Activated naive CD4-positive, alpha-beta T cell treated with anti-CD3 and anti-CD28 coated beads, Interleukin-2, amount 50 U/mL, for 72 hours (primary cell): ENCODE data around the gene PTTG1IP. TPM values are rescaled to one million over a fixed set of nuclear protein-coding genes. Genes with fewer than 3 reads are reported as not detected.
A peak's percentile ranks its signal among the peaks of the same experiment; 100 is the strongest.
"Not testable (repeated sequence)": the region's sequence is repeated elsewhere in the genome, so short reads cannot be mapped to it uniquely, and the experiment has no call there.

Experiments
- ATAC-seq, 2 donors: fragments of 150-1000 bp; cut with Tn5 transposase; 2 replicates each; pipeline ENCODE4 v1.10.0; 2021; ENCODE audit warnings: mild to moderate bottlenecking in 2 of 2, moderate library complexity in 2 of 2
- DNase-seq, 2 donors: peaks; one replicate each; pipeline ENCODE4 v3.0.0; 2021 to 2022; ENCODE audit warnings: low spot score in 2 of 2
- H3K27ac Mint-ChIP-seq, 2 donors: one replicate each; pipeline ENCODE4 v1.8.0; 2022; ENCODE audit warnings: mild to moderate bottlenecking in 2 of 2, mixed read lengths in 2 of 2
- H3K36me3 Mint-ChIP-seq, 2 donors: one replicate each; pipeline ENCODE4 v1.8.0; 2022; ENCODE audit warnings: mixed read lengths in 2 of 2
- H3K9me3 Mint-ChIP-seq, 2 donors: one replicate each; pipeline ENCODE4 v1.8.0; 2022; ENCODE audit warnings: mixed read lengths in 2 of 2
- total RNA-seq, 2 donors: library from RNA; stranded (reverse); gene quantifications; one replicate each; pipeline ENCODE4 v1.2.3, GENCODE V29; 2022

Gene PTTG1IP
- 10 to 100 TPM; 61.7 to 99.8 TPM for total RNA-seq

DNA sequence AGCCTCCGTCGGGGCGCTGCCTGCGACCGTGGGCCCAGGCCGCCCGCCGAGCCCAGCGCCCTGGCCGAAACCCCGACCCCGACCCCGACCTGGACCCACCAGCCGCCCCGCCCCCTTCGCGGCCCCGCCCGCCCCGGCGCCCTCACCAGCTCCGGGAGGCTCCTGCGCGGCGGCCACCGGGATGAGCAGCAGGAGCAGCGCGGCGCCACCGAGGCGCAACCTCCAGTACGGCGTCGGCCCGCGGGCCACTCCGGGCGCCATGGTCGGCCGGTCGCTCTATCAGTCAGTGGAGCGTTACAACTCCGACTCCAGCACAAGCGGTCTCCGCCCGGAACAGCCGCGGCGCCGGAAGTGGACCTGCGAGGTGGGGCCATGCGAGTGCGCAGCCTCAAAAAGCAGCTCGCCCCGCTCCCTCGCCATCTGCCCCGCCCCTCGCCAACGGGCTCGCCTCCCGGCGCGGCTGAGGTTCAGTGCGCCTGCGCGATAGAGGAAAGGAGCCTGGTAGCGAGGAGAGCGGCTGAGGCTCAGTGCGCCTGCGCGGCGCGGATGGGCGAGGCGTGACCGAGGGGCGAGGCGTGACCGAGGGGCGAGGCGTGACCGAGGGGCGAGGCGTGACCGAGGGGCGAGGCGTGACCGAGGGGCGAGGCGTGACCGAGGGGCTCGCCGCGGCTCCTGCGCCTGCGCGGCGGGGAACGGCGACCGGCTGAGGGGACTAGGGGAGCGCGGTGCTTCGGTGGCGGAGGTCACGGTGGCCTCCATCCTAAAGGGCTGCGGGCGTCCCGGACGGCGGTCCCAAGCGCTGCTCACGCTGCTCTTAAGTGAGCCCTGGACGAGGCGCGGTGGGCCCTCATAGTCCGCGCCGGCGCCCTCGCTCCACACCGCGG is at the start of gene PTTG1IP:
TSS of gene PTTG1IP (minus strand) at position 335 of the 884 bp plus-strand sequence. CDS start at position 261, 74 bp downstream.
- ATAC-seq = peak; percentile 81 to 83
- no peaks in the 10 kb centered on the region for H3K9me3 Mint-ChIP-seq

GRCh38 chr21:44921928-44922327 is 48.4 kb upstream of the PTTG1IP start:
- ATAC-seq (no peak), DNase-seq (no peak)
- Mint-ChIP-seq H3K36me3 (peaks cover 22 to 31% of the 10 kb centered on the region in 2 donors), H3K27ac (peak overlapping the region in 1 of 2 donors; percentile 94), H3K9me3 (no peaks in the 10 kb centered on the region)

More for the DNA sequence above, at the start of gene PTTG1IP:
- DNase-seq = peak; percentile 100
- Mint-ChIP-seq H3K36me3 (peaks cover 6 to 9% of the 10 kb centered on the region in 2 donors), H3K27ac (peak within 1 kb of the TSS; percentile 87 to 97)

DNA sequence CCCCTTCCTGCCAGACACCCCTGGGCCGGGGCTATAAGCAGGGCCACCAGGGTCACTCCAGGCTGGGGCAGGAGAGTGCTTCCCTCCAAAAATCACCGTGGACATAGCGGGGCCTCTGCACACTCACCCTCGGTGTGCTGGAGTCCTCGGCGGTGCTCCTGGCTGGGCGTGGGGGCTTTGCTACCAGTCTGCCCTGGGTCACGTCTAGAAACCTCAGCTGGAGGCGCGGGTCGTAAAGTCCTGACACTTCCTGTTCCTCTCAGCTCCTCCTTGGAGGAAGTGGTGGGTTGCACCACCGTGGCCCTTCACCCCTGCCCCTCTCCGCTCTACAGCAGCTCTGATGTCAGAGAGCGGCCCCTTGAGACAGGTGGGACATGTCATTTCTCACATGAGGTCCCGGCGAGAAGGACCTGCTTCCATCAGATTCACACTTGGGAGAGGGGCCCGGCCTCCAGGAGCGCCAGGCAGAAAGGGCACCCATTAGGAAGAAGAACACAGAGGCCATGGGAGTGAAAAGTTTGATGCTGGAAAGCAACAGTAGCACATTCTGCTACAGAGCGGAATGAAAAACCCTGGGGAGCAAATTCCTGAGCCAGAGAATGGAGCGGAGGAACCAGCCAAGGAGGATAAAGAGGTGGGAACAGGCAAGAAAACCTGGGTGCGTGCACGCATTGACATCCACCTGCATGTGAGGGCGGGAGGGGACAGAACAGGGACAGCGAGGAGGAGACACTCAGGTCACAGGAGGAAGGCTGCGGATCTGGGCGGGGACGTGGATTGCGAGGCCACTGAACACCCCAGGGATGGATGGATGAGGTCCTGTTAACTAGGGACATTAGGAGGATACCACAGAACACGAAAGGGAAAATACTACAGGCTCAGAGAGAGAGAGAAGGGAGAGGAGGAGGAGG is 47.5 kb upstream of the PTTG1IP start, which contains the start of gene ITGB2:
TSS of gene ITGB2 (minus strand) at position 206 of the 911 bp plus-strand sequence. CDS start 10,117 bp downstream, outside the sequence.
- peaks cover 22 to 31% of the 10 kb centered on the region in 2 donors for H3K36me3 Mint-ChIP-seq
- H3K27ac Mint-ChIP-seq = peak within 1 kb of the TSS; percentile 93 to 94
- H3K9me3 Mint-ChIP-seq = no peaks in the 10 kb centered on the region
- DNase-seq = peak in 1 of 2 donors; percentile 57
- ATAC-seq = peak; percentile 75 to 82

DNA sequence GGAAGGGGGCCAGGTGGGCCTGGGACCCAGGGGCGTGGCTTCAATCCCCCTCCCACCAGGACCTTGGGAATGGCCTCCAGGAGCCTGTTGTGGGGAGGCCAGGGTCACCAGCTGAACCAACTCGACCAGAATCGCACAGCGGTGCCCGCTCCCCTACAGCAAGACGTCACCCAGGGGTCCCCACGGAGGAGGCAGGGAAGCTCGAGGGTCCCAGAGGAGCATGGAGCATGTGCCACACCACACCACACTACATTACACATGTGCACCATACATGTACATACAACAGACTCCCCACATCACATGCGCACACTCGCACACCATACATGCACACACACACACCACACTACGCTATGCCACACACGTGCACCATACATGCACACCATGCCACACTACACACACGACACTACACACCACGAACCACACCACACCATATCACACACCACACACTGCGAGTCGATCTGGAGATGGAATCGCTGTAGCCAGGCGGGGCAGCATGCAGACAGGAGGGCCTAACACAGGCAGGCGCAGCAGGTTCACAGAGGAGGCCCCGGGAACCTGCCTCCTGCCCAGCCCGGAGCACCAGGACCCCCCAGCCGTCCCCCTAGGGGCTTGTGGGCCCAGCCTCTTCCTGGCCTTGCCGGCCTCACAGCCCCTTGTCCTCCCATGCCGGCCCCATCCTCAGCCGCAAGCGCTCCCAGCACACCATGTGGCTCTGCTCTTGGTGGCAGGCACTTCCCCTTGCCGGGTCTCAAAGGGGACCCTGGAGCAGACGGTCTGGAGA is 46.6 kb upstream of the PTTG1IP start:
- ATAC-seq (peak; percentile 14 to 39), DNase-seq (no peak)
- peaks cover 22 to 31% of the 10 kb centered on the region in 2 donors for H3K36me3 Mint-ChIP-seq
- H3K27ac Mint-ChIP-seq = peak overlapping the region; percentile 33 to 94
- no peaks in the 10 kb centered on the region for H3K9me3 Mint-ChIP-seq

DNA sequence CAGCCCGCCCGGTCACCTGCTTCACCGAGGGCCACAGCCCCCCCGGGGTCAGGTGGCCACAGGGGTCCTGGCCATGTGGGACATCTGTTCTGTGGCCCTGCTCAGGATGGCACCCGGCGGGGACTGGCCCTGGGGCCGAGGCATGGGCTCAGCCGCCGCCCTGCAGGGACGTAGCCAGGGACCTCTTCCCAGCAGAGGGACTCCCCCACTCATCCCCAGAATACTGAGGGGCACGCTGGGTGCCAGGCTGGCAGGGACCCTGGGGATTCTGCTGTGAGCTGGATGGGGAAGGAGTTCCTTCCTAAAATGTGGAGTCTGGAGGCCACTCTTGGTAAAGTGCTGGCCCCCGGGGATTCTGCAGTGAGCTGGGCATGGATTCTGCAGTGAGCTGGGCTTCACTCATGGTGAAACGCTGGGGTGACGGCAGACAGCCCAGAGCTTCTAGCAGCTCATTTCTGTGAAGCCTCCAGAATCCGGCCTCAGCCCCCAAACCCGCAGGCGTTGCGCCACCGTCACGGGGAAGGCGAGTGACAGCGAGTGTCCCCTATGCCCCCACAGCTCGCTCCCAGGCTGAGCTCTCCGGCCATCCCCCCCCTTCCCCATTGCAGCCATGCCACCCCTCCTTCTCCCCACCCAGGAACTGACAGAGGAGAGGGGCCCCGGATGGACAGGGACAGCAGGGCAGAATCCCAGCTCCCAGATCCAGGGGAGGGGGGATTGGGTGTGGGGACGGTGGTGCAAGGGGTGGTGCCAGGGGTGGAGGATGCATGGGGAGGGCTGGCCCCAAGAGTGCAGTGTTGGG is 45.8 kb upstream of the PTTG1IP start:
- Mint-ChIP-seq H3K36me3 (peaks cover 22 to 31% of the 10 kb centered on the region in 2 donors), H3K27ac (peak overlapping the region; percentile 77 to 94), H3K9me3 (no peaks in the 10 kb centered on the region)
- ATAC-seq (peak; percentile 10 to 49), DNase-seq (no peak)

- H3K9me3 Mint-ChIP-seq = no peaks in the 10 kb centered on the region
- H3K27ac Mint-ChIP-seq = peak overlapping the region; percentile 94 to 96
- DNase-seq = no peak
- peaks cover 22 to 31% of the 10 kb centered on the region in 2 donors for H3K36me3 Mint-ChIP-seq
- ATAC-seq = no peak
Measured at GRCh38 chr21:44918581-44919033, 45.1 kb upstream of the PTTG1IP start.

DNA sequence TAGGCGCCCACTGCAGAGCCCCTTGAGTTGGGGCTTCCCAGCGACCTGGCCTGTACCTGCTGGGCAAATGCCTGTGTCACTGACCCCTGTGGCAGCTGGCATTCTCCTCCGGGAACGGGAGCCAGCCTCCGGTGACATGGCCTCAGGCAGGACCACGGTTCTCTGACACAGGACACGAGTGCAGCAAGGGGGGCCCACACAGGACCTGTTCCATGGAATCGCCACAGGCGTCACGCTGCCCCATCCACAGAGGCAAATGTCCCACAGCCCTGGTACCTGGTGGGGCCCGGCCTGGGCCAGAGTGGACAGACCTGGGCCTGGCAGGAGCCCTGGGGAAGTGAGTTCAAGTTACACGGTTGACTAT is 44.6 kb upstream of the PTTG1IP start:
- DNase-seq (no peak), ATAC-seq (no peak)
- Mint-ChIP-seq H3K36me3 (peaks cover 22 to 31% of the 10 kb centered on the region in 2 donors), H3K9me3 (no peaks in the 10 kb centered on the region), H3K27ac (peak overlapping the region in 1 of 2 donors; percentile 94)

DNA sequence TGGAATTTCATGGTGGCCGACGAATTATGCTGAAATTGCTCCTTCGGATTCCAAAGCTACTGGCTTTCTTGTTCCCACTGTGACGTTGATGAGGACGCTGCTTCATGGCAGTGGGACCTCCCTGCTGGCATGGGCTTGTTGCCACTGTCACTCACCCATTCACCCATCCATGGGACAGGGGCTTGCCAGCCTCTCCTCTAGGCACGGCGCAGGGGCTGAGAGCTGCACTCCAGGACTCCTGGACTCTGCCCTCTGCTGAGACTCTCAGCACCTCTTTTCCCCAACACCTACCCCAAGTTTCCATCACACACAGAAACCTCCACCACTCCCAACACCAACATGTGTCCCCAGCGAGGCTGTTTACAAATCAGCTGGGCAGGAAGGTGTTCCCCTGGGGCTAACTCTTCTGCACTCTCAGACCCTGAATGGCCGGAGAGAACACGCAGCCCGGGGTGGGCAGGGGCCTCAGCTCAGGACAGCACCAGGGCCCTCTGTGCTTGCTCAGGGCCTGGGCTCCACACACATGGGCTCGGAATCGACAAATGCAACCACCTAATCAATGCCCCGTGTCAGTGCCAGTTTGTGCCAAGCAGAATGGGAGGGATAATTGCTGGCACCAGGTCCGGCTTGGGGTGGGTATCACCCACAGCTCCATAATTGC is 44.1 kb upstream of the PTTG1IP start:
- Mint-ChIP-seq H3K36me3 (peaks cover 22 to 31% of the 10 kb centered on the region in 2 donors), H3K9me3 (no peaks in the 10 kb centered on the region), H3K27ac (peak overlapping the region; percentile 36 to 94)
- ATAC-seq (no peak), DNase-seq (no peak)

GRCh38 chr21:44916965-44917364 is 43.5 kb upstream of the PTTG1IP start:
- no peak for ATAC-seq
- H3K9me3 Mint-ChIP-seq = no peaks in the 10 kb centered on the region

GRCh38 chr21:44914176-44914874 is 40.8 kb upstream of the PTTG1IP start:
- ATAC-seq = peak; percentile 62 to 77

More at GRCh38 chr21:44916965-44917364, 43.5 kb upstream of the PTTG1IP start:
- peaks cover 22 to 31% of the 10 kb centered on the region in 2 donors for H3K36me3 Mint-ChIP-seq
- DNase-seq = no peak
- H3K27ac Mint-ChIP-seq = no peak overlapping the region

DNA sequence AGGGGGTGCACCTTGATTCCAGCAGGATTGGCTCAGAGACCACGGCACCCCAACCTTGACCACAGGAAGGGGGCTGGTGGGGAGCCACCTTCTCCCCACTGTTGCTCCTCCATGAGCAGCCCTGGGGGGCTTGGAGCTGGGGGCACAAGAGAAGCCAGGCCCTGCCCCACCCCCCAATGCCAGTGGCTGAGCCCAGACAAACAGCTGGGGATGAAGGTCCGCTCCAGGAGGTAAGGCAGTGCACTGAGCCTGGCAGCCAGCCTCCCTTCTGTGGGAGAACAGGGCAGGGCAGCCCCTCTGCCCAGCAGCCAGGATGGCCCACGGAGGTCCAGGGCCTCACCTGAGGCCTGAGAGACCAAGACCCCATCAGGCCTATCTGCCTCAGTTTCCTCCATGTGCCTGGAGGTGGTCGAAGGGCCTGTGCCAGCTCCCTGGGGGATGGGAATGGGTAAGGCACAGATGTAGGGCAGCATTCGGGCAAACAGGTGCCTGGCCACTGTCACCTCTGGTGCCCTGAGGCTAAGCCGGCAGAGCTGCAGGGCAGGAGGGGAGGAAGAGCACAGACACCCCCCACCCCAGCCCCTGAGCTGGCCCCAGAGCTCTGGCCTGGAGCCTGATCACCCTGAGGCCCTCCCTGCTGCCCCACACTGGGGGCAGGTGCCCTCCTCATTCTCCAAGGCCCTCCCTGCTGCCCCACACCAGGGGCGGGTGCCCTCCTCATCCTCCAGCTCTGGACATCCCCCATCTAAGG is 40.1 kb upstream of the PTTG1IP start:
- peak in 1 of 2 donors; percentile 8 for ATAC-seq
- H3K27ac Mint-ChIP-seq = peak overlapping the region; percentile 85 to 91
- no peak for DNase-seq
- H3K9me3 Mint-ChIP-seq = no peaks in the 10 kb centered on the region
- H3K36me3 Mint-ChIP-seq = peaks cover 9 to 19% of the 10 kb centered on the region in 2 donors

More at GRCh38 chr21:44914176-44914874, 40.8 kb upstream of the PTTG1IP start:
- DNase-seq = peak in 1 of 2 donors; percentile 81
- peaks cover 7 to 16% of the 10 kb centered on the region in 2 donors for H3K36me3 Mint-ChIP-seq
- H3K9me3 Mint-ChIP-seq = no peaks in the 10 kb centered on the region
- peak overlapping the region; percentile 85 to 86 for H3K27ac Mint-ChIP-seq

DNA sequence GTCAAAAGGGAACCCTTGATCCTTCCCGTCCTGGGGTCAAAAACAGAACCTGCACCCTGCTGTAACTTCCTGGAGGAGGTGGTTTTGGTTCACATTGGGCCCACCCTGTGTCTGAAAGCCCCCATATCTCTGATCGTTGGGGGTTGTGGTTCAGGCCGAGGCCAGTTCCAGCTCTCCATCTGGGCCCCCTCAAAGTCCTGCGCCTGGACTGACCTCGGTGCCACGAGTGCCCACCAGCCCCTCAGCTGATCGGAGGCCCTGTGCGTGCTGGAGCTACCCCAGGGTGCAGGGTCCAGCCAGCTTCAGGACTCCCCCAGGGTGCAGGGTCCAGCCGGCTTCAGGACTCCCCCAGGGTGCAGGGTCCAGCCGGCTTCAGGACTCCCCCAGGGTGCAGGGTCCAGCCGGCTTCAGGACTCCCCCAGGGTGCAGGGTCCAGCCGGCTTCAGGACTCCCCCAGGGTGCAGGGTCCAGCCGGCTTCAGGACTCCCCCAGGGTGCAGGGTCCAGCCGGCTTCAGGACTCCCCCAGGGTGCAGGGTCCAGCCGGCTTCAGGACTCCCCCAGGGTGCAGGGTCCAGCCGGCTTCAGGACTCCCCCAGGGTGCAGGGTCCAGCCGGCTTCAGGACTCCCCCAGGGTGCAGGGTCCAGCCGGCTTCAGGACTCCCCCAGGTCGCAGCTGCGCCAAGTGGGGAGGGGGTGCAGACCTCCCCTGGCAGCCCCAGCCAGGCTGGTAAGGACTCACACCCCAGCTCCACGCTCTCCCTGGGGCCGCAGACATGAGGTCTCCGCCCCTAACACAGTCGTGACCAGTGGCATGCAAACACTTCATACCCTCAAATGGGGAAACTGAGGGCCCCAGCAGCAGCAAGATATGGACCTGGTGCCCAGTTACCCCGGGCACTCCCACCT is 39.3 kb upstream of the PTTG1IP start:
- not testable (repeated sequence) for DNase-seq, H3K9me3 Mint-ChIP-seq, ATAC-seq
- Mint-ChIP-seq H3K27ac (peak overlapping the region; percentile 87 to 97), H3K36me3 (peaks cover 4 to 17% of the 10 kb centered on the region in 2 donors)

GRCh38 chr21:44912158-44912473 is 38.6 kb upstream of the PTTG1IP start:
- Mint-ChIP-seq H3K36me3 (peaks cover 4 to 17% of the 10 kb centered on the region in 2 donors), H3K27ac (peak overlapping the region; percentile 87 to 97)
- ATAC-seq = no peak

More at GRCh38 chr21:44912158-44912473, 38.6 kb upstream of the PTTG1IP start:
- no peak for DNase-seq
- no peaks in the 10 kb centered on the region for H3K9me3 Mint-ChIP-seq
